ENCODE measurements around the gene PIM3.
"Not testable (repeated sequence)": the region's sequence is repeated elsewhere in the genome, so short reads cannot be mapped to it uniquely, and the experiment has no call there.

PIM3 gene

GRCh38 chr22:49934891-49935557 lies 25.5 kb upstream of the PIM3 start:
- ATAC-seq (peak; percentile 16), DNase-seq (peak; percentile 75 to 90)
- peak overlapping the region; percentile 81 to 87 for H3K4me3 Mint-ChIP-seq
- peaks cover 72% of the 10 kb centered on the region for H3K4me1 Mint-ChIP-seq
- H3K9me3 Mint-ChIP-seq, result no peaks in the 10 kb centered on the region
- peak overlapping the region; percentile 19 to 80 for H3K27ac Mint-ChIP-seq
- H3K27me3 Mint-ChIP-seq, result no peaks in the 10 kb centered on the region

DNA sequence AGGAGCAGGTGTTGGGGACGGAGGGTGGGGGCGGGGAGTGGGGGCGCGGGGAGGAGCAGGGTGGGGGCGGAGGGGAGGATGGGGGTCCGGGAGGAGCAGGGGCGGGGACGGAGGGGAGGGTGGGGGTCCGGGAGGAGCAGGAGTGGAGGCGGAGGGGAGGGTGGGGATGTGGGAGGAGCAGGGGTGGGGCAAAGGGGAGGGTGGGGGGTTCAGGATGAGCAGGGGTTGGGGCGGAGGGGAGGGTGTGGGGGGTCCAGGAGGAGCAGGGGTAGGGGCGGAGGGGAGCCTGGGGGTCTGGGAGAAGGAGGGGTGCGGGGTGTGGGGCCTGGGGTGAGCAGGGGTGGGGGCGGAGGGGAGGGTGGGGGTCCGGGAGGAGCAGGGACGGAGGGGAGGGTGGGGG lies 25.0 kb upstream of the PIM3 start:
- no peaks in the 10 kb centered on the region for H3K9me3 Mint-ChIP-seq
- H3K4me3 Mint-ChIP-seq, result peak overlapping the region; percentile 80 to 82
- DNase-seq (no peak), ATAC-seq (no peak)
- no peaks in the 10 kb centered on the region for H3K27me3 Mint-ChIP-seq
- peak overlapping the region in 1 of 2 donors; percentile 80 for H3K27ac Mint-ChIP-seq
- H3K4me1 Mint-ChIP-seq, result peaks cover 67% of the 10 kb centered on the region

- Mint-ChIP-seq H3K9me3 (peaks cover 0 to 7% of the 10 kb centered on the region in 2 donors), H3K4me1 (peaks cover 67% of the 10 kb centered on the region), H3K4me3 (peak overlapping the region; percentile 80 to 82), H3K27me3 (no peaks in the 10 kb centered on the region), H3K27ac (peak overlapping the region; percentile 24 to 56)
- ATAC-seq (peak; percentile 91), DNase-seq (peak; percentile 96 to 99)
These were observed 24.3 kb upstream of the PIM3 start for GRCh38 chr22:49936018-49936972.

DNA sequence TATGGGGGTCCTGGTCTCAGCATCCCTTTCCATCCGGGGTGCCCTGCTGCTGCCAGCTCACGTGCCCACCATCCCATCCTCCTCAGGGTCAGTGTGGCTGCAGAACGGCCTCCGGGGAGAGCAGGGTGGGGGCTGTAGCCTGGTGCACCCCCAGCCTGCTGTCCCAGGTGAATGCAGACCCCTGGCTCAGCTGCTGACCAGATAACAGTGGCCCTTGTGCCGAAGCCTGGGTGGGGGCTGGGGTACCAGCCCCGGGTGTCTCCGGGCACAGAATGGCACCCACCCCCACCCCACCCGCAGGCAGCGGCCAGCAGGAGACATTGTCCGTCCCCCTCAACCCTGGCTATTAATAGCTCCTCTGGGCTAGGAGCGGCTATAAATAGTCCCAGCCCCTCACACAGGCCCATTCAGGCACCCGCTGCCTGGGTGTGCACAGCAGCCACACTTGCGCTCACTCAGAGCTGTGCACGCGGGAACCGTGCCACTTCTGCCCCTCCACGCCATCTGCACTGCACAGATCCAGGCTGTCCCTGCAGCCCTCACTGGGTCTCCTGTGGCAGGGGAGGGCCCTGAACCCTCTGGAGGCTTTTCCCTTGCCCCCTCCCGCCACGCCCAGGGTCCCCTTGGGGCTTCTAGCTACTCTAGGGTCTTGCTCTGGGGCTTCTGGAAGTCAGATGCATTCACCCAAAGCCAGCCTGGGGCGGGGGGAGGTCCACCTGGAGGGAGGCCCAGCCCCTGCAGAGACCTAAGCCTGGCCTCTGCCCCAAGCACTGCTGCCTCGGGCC lies 23.4 kb upstream of the PIM3 start:
- Mint-ChIP-seq H3K27ac (peak overlapping the region; percentile 24 to 56), H3K9me3 (peaks cover 0 to 7% of the 10 kb centered on the region in 2 donors), H3K4me3 (peak overlapping the region; percentile 80 to 82), H3K27me3 (no peaks in the 10 kb centered on the region), H3K4me1 (peaks cover 64% of the 10 kb centered on the region)
- no peak for ATAC-seq
- no peak for DNase-seq

DNA sequence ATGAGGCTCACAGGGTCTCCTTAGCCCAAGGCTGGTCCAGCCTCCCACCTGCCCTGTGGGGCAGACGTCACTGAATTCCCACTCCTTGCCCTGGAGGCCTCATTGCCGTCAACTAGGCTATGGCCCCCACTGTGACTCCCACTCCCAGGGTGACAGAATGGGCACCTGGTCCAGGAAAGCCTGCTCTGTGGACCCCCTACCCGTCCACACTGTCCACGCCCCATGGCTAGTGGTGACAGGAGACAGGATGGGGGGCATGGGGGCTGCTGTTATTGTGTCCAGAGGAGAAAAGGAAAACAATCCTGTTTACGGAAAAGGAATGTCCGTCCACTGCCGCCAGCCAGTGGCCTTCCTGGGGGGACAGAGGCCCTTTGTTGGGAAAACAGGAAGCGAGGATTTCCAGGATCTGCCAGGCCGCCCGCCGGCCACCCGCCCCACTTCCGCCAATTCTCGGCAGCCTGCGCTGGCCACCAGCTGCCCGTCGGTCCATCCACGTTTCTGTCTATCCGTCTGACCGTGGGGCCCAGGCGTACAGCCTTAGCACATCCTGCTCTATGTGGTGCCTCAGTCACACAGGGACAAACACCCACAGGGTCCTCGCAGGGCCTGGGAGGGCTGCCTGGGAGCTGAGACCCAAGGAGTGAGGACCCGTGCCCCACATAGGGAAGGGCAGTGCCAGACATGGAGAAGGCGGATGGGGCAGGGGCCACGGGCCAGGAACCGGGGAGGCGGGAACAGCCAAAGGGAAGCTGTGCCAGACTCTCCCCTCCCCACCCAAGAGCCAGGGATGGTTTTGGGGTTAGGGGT lies 22.6 kb upstream of the PIM3 start:
- no peak for DNase-seq
- Mint-ChIP-seq H3K4me1 (peaks cover 58% of the 10 kb centered on the region), H3K9me3 (peaks cover 0 to 7% of the 10 kb centered on the region in 2 donors), H3K4me3 (no peak overlapping the region), H3K27me3 (no peaks in the 10 kb centered on the region), H3K27ac (no peak overlapping the region)
- ATAC-seq, result no peak

DNA sequence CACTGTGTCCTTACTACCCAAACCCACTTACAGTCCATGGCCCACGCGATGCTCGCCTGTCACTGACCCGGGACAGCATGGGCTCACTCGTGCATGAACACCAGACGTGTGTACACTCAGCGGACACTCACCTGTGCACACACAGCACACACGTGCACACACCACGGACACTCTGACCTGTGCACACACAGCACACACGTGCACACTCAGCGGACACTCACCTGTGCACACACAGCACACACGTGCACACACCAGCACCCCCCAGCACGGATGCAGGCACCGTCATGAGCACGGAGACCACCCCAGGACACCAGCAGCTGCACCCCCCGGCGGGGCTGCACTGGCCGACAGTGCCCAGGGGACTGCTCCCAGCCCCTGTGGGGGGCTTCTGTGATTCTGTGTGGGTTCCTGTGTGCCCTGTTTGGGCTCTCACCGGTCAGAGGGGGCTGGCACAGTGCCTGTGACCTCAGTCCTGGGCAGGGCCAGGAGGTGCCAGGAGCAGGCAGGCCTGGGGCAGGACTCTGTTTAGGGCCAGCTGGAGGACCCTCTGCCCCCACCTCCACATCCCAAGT lies 21.9 kb upstream of the PIM3 start:
- no peak for ATAC-seq
- H3K4me3 Mint-ChIP-seq, result no peak overlapping the region
- H3K9me3 Mint-ChIP-seq, result peaks cover 0 to 7% of the 10 kb centered on the region in 2 donors

DNA sequence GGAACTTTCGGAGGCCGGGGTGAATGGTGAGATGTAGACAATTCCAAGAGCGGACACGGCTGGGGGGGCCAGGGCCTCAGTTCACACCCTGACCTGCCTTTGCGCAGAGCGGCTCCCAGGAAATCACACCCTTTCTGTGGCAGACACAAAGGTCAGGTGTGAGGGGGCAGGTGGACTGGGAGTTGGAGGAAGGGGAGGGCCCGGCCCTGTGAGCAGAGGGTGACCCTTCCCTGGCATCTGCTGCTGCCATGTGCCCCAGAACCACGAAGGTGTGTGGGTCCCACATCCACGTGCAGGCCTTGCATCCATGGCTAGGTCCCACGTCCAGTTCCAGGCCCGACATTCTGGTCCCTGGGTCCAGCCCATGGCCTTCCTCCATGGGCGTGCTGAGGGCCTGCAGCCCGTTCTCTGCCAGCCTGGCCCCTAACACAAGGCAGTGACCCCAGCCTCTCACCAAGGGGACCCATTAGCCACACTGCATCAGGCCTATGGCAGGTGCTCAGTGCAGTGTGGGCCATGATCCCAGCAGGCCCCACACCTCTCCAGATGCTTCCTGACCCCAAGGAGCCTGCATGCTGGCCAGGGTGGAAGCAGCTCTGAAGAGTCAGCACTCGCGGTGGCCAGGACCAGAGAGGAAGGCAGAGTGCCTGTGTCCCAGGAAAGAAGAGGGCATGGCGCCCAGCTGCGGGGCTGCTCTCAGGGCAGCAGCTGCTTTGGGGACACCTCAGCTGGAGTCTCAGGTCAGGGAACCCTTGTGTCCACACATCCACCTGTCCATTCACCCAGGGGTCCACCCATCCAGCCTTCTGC lies 18.9 kb upstream of the PIM3 start:
- Mint-ChIP-seq H3K27me3 (no peaks in the 10 kb centered on the region), H3K27ac (no peak overlapping the region), H3K9me3 (peaks cover 0 to 7% of the 10 kb centered on the region in 2 donors), H3K4me1 (peaks cover 68% of the 10 kb centered on the region), H3K4me3 (no peak overlapping the region)
- ATAC-seq (no peak), DNase-seq (no peak)

More for the DNA sequence above, 21.9 kb upstream of the PIM3 start:
- Mint-ChIP-seq H3K27ac (no peak overlapping the region), H3K4me1 (peaks cover 55% of the 10 kb centered on the region), H3K27me3 (no peaks in the 10 kb centered on the region)
- no peak for DNase-seq

DNA sequence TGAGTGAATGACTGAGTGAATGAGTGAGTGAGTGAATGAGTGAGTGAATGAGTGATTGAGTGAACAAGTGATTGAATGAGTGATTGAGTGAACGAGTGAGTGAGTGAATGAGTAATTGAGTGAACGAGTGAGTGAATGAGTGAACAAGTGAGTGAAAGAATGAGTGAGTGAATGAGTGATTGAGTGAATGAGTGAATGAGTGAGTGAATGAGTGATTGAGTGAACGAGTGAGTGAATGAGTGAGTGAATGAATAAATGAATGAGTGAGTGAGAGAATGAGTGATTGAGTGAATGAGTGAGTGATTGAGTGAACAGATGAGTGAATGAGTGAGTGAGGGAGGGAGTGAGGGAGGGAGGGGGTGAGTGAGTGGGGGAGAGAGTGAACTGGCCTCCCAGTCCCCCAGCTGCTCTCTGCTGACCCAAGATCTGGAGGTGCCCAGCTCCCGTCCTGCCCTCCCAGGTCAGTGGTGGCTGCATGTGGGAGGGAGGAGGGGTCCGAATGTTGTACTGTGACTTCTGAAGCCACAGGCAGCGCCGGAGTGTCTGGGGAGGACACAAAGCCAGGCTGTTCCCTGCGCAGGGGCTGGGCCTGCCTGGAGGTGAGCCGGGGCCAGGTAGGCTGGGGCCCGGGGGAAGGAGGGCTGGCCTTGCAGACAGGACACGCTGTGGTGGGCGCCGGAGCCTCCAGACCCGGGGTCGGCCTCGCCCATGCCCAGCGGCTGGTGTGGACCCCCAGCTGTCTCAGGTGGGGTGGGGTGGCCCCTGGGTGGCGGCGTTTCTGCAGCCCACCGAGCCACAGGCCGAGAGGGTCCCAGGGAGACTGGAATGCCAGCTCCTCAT lies 17.8 kb upstream of the PIM3 start:
- H3K4me3 Mint-ChIP-seq, result no peak overlapping the region
- peaks cover 0 to 7% of the 10 kb centered on the region in 2 donors for H3K9me3 Mint-ChIP-seq
- peaks cover 58% of the 10 kb centered on the region for H3K4me1 Mint-ChIP-seq
- no peaks in the 10 kb centered on the region for H3K27me3 Mint-ChIP-seq
- ATAC-seq (peak; percentile 42), DNase-seq (no peak)
- H3K27ac Mint-ChIP-seq, result no peak overlapping the region

GRCh38 chr22:49943405-49943765 lies 17.2 kb upstream of the PIM3 start:
- Mint-ChIP-seq H3K4me1 (peaks cover 53% of the 10 kb centered on the region), H3K9me3 (peaks cover 0 to 7% of the 10 kb centered on the region in 2 donors), H3K4me3 (no peak overlapping the region), H3K27ac (no peak overlapping the region), H3K27me3 (no peaks in the 10 kb centered on the region)
- no peak for DNase-seq
- peak; percentile 53 for ATAC-seq

- Mint-ChIP-seq H3K27ac (no peak overlapping the region), H3K27me3 (no peaks in the 10 kb centered on the region), H3K4me1 (peaks cover 48% of the 10 kb centered on the region), H3K4me3 (peak overlapping the region; percentile 26 to 56), H3K9me3 (peaks cover 0 to 7% of the 10 kb centered on the region in 2 donors)
- peak; percentile 22 for ATAC-seq
- DNase-seq, result no peak
These were observed 16.7 kb upstream of the PIM3 start for GRCh38 chr22:49943771-49944398.

GRCh38 chr22:49944399-49944891 lies 16.1 kb upstream of the PIM3 start:
- Mint-ChIP-seq H3K9me3 (peaks cover 0 to 7% of the 10 kb centered on the region in 2 donors), H3K4me3 (peak overlapping the region; percentile 26 to 56), H3K4me1 (peaks cover 42% of the 10 kb centered on the region), H3K27me3 (no peaks in the 10 kb centered on the region), H3K27ac (no peak overlapping the region)
- no peak for DNase-seq
- ATAC-seq, result peak; percentile 25

GRCh38 chr22:49945042-49945794 lies 15.4 kb upstream of the PIM3 start:
- not testable (repeated sequence) for H3K9me3 Mint-ChIP-seq, H3K27me3 Mint-ChIP-seq, ATAC-seq
- Mint-ChIP-seq H3K4me1 (peaks cover 38% of the 10 kb centered on the region), H3K27ac (peak overlapping the region; percentile 85 to 95), H3K4me3 (peak overlapping the region in 1 of 2 donors; percentile 62)
- peak in 1 of 2 donors; percentile 65 for DNase-seq

Measured in stimulated activated naive CD8-positive, alpha-beta T cell treated with anti-CD3 and anti-CD28 coated beads, Interleukin-15, amount 100 ng/mL, for 72 hours (primary cell).